Activated gamma-delta T cell treated with Interleukin-2 at 50 U/mL for 16 hours (primary cell): ENCODE measurements around the gene ZNF101.
A peak's percentile ranks its signal among the peaks of the same experiment; 100 is the strongest.
"Not testable (repeated sequence)": the region's sequence is repeated elsewhere in the genome, so short reads cannot be mapped to it uniquely, and the experiment has no call there.

ENCODE experiments used
- DNase-seq: peaks from one replicate; pipeline ENCODE4 v3.0.0-alpha.2; 2020

Gene ZNF101

GRCh38 chr19:19662344-19662743 is 6.3 kb upstream of the ZNF101 start:
- no peak for DNase-seq

GRCh38 chr19:19662871-19663255 is 5.8 kb upstream of the ZNF101 start:
- no peak for DNase-seq

GRCh38 chr19:19663256-19664120 is 5.2 kb upstream of the ZNF101 start, which contains the start of gene ATP13A1:
ATP13A1 (minus strand) TSS chr19:19663676; CDS start chr19:19663666, 10 bp downstream.
- DNase-seq = peak; percentile 93

GRCh38 chr19:19665420-19665948 is 3.2 kb upstream of the ZNF101 start:
- not testable (repeated sequence) for DNase-seq

GRCh38 chr19:19670070-19670551 is 1.5 kb downstream of the ZNF101 start:
- DNase-seq = no peak

DNA sequence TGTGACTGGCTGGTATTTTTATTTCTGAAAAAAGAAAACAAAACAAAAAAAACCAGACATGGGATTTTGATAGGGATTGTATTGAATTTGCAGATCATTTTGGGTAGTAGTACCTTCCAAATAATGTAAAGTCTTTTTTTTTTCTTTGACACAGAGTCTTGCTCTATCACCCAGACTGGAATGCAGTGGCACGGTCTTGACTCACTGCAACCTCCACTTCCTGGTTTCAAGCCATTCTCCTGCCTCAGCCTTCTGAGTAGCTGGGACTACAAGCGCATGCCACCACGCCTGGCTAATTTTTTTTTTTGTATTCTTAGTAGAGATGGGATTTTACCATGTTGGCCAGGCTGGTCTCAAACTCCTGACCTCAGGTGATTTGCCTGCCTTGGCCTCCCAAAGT is 4.2 kb downstream of the ZNF101 start:
- no peak for DNase-seq

DNA sequence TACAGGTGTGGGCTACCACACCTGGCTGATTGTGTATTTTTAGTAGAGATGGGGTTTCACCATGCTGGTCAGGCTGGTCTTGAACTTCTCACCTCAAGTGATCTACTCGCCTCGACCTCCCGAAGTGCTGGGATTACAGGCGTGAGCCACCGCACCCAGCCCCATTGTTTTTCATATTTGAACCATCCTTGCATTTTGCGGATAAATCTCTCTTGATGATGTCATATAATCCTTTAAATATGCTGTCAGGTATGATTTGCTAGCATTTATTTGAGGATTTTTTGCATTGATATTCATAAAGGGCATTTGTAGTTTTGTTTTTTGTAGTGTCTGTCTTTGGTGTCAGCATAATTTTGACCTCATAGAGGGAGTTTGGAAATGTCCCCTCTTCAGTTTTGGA is 5.7 kb downstream of the ZNF101 start:
- no peak for DNase-seq

- DNase-seq = no peak
These were observed 8.9 kb downstream of the ZNF101 start for GRCh38 chr19:19677579-19677978.

DNA sequence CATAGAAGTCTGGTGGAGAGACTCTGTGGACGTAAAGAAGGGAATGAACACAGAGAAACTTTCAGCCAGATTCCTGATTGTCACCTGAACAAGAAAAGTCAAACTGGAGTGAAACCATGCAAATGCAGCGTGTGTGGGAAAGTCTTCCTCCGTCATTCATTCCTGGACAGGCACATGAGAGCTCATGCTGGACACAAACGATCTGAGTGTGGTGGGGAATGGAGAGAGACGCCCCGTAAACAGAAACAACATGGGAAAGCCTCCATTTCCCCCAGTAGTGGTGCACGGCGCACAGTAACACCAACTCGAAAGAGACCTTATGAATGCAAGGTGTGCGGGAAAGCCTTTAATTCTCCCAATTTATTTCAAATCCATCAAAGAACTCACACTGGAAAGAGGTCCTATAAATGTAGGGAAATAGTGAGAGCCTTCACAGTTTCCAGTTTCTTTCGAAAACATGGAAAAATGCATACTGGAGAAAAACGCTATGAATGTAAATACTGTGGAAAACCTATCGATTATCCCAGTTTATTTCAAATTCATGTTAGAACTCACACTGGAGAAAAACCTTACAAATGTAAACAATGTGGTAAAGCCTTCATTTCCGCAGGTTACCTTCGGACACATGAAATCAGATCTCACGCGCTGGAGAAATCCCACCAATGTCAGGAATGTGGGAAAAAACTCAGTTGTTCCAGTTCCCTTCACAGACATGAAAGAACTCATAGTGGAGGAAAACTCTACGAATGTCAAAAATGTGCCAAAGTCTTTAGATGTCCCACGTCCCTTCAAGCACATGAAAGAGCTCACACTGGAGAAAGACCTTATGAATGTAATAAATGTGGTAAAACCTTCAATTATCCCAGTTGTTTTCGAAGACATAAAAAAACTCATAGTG is 10.8 kb downstream of the ZNF101 start:
- no peak for DNase-seq

- not testable (repeated sequence) for DNase-seq
These were observed 17.5 kb downstream of the ZNF101 start for GRCh38 chr19:19686119-19686518.

DNA sequence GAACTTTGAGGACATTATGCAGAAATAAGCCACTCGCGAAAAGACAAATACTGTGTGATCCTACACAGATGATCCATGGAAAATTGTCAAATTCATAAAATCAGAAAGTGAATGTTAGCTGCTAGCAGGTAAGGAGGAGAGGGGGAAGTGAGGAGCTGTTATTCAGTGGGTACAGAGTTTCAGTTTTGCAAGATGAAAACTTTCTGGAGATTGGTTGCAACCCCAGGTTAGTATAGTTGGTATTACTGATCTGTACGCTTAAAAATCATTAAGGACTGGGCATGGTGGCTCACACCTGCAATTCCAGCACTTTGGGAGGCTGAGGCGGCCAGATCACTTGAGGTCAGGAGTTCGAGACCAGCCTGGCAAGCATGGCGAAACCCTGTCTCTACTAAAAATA is 17.9 kb downstream of the ZNF101 start:
- DNase-seq = no peak

DNA sequence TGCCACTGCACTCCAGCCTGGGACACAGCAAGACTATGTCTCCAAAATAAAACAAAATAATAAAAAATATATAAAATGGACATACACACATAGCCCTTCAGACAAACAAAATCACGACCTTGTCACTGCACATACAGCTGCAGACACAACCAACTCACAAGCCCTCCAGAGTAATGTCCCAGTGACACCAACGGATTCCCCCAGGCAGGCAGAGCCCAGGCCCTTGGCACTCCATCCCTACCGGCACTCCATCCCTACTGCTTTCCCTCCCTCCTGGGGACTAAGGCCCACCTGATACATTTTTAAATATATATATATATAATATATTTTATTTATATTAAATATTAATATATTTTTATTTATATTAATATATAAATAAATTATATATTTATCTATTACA is 18.5 kb downstream of the ZNF101 start:
- no peak for DNase-seq

DNA sequence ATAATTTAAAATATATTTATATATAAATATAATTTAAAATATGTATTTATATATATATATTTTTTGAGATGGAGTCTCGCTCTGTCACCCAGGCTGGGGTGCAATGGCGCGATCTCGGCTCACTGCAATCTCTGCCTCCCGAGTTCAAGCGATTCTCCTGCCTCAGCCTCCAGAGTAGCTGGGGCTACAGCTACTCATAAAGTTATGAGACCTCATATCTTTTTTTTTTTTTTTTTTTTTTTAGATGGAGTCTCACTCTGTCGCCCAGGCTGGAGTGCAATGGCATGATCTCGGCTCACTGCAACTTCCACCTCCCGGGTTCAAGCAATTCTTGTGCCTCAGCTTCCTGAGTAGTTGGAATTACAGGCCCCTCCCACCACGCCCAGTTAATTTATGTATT is 20.4 kb downstream of the ZNF101 start:
- not testable (repeated sequence) for DNase-seq

DNA sequence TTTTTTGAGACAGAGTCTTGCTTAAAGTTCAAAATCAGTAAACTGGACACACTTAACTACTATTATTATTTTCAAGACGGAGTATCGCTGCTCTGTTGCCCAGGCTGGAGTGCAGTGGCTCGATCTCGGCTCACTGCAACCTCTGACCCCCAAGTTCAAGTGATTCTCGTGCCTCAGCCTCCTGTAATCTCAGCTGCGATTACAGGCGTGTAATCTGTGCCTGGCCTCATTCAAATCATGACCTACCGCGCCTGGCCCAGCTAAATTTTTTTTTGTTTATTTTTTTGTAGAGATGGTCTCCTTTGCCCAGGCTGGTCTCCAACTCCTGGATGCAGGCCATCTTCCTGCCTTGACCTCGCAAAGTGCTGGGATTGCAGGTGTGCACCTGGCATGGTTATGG is 23.0 kb downstream of the ZNF101 start:
- no peak for DNase-seq

- no peak for DNase-seq
These were observed 27.7 kb downstream of the ZNF101 start for GRCh38 chr19:19696386-19696785.

DNA sequence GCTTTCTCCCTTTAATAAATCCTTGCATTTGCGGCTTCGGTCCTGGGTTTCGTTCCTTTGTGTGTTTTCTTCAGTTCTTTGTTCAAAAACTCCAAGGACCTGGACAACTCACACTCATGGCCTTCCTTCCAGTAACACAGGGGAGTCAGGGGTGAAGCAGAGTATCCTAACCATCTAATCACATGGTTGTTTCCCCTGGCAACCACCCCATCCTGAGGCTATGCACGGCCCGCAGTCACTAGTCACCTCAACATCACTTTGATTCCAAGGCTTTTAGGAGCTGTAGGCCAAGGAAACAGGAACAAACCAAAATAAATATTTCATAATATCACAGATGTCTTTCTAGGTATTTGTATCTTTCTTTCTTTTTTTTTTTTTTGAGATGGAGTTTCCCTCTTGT is 28.9 kb downstream of the ZNF101 start:
- DNase-seq = no peak

DNA sequence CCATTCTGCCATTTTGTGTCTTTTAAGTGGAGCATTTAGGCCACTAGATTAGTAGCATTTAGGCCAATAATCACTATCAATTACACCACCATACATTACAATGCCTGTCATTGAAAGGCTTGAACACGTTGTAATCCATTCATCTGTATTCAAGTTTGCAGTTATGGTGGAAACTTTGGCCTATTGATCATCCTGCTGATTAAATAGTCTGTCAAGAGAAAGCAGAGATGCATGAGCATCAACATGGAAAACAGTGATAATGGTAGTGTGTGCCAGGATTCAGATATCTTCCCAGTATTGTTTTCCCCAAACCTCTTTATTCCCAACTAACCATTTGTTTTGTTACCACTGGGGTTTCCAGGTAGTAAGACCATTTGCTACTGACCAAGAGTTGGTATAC is 31.9 kb downstream of the ZNF101 start:
- not testable (repeated sequence) for DNase-seq

DNA sequence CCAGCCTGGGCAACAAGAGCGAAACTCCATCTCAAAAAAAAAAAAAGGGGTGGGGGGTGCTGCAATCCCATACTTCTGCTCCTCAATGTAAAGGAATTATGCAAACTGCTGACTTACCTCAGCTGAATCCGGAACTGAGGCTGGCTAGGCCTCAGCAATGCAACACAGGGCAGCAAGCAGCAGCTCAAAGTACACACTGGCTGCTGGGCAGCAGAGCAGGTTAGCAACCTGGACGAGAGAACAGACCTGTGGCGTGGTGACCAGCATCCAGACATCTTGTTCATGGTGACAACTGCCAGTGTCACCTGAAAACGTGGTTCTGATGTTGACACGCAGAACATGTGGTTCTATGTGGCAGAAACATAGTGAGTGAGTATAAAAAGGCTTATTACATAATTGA is 36.2 kb downstream of the ZNF101 start:
- no peak for DNase-seq

GRCh38 chr19:19710506-19710905 is 41.9 kb downstream of the ZNF101 start:
- DNase-seq = no peak

DNA sequence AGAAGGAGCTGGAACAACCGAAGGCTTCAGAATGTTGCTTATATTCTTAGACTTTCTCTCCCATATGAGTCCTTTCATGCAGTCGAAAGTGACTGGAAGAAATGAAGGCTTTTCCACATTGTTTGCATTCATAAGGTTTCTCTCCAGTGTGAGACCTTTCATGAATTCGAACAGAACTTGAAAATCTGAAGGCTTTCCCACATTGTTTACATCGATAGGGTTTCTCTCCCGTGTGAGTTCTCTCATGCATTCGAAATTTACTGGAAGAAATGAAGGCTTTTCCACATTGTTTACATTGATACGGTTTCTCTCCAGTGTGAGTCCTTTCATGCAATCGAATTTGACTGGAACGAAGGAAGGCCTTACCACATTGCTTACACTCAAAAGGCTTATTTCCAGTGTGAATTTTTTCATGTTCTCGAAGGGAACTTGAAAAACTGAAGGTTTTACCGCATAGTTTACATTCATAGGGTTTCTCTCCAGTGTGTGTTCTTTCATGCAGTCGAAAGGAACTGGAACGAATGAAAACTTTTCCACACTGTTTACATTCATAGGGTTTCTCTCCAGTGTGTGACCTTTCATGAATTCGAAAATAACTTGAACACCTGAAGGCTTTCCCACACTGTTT is 42.8 kb downstream of the ZNF101 start:
- no peak for DNase-seq

DNA sequence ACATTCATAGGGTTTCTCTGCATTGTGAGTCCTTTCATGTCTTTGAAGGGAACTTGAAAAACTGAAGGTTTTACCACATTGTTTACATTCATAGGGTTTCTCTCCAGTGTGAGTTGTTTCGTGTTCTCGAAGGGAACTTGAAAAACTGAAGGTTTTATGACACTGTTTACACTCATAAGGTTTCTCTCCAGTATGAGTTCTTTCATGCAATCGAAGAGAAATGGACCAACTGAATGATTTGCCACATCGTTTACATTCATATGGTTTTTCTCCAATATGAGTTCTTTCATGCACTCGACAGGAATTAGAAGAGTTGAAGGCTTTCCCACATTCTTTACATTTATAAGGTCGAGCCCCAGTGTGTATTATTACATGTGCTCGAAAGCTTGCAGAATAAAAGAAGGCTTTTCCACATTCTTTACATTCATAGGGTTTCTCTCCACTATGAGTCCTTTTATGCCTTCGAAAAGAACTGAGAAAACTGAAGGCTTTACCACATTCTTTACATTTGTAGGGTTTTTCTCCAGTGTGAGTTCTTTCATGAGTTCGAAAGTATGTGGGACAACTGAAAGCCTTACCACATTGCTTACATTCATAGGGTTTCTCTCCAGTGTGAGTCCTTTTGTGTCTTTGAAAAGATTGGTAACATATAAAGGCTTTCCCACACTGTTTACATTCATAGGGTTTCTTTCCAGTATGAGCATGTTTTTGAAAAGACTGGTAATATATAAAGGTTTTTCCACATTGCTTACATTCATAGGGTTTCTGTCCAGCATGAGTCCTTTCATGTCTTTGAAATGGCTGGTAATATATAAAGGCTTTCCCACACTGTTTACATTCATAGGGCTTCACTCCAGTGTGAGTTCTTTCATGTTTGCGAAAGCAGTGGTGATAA is 43.5 kb downstream of the ZNF101 start:
- DNase-seq = no peak

- no peak for DNase-seq
These were observed 51.2 kb downstream of the ZNF101 start for GRCh38 chr19:19719798-19720197.
